ENCODE results near the gene ADM2. TPM values are rescaled to one million over a fixed set of nuclear protein-coding genes. Genes with fewer than 3 reads are reported as not detected.

ADM2 gene
- total RNA-seq, 2 donors from 2014 or later: 0.08 TPM; not detected in 1

DNA sequence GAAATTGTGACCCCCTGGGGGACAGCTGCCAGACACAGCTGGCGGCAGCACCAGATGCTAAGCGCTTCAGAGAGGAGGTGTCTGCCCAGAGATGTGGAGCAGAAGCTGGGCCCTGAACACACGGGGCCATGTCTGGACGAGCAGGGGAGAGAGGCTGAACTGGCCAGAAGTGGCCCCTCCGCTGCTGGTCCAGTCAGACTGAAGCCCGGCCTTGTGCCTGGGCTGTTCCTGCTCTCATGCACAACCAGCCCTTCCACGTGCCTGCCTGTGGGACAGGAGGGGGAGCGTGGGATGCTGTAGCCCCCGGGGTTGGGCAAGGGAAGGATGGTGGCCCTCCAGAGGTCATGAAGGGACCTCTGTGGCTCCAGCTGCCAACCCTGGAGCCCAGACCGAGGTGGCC lies 1.8 kb downstream of the ADM2 start:
- H3K4me3 ChIP-seq: no peak overlapping the region
- TF ChIP-seq CTCF (IDR thresholded peaks at IDR 0.05): no peak
- peaks cover 12 to 23% of the 10 kb centered on the region in 2 donors for H3K27me3 ChIP-seq
- no peak for DNase-seq (ENCODE audit: low spot score)
- H3K36me3 ChIP-seq: no peaks in the 10 kb centered on the region
- H3K27ac ChIP-seq: no peak overlapping the region
- no peaks in the 10 kb centered on the region for H3K9me3 ChIP-seq
- H3K4me1 ChIP-seq: peaks cover 0 to 14% of the 10 kb centered on the region in 2 donors

- peaks cover 12 to 23% of the 10 kb centered on the region in 2 donors for H3K27me3 ChIP-seq
- no peaks in the 10 kb centered on the region for H3K9me3 ChIP-seq
- no peak overlapping the region for H3K27ac ChIP-seq
- no peak for DNase-seq (ENCODE audit: low spot score)
- H3K4me1 ChIP-seq: peaks cover 0 to 14% of the 10 kb centered on the region in 2 donors
- TF ChIP-seq CTCF (IDR thresholded peaks at IDR 0.05): no peak
- no peak overlapping the region for H3K4me3 ChIP-seq
- no peaks in the 10 kb centered on the region for H3K36me3 ChIP-seq
Observed at GRCh38 chr22:50483556-50483955, 2.2 kb downstream of the ADM2 start.

DNA sequence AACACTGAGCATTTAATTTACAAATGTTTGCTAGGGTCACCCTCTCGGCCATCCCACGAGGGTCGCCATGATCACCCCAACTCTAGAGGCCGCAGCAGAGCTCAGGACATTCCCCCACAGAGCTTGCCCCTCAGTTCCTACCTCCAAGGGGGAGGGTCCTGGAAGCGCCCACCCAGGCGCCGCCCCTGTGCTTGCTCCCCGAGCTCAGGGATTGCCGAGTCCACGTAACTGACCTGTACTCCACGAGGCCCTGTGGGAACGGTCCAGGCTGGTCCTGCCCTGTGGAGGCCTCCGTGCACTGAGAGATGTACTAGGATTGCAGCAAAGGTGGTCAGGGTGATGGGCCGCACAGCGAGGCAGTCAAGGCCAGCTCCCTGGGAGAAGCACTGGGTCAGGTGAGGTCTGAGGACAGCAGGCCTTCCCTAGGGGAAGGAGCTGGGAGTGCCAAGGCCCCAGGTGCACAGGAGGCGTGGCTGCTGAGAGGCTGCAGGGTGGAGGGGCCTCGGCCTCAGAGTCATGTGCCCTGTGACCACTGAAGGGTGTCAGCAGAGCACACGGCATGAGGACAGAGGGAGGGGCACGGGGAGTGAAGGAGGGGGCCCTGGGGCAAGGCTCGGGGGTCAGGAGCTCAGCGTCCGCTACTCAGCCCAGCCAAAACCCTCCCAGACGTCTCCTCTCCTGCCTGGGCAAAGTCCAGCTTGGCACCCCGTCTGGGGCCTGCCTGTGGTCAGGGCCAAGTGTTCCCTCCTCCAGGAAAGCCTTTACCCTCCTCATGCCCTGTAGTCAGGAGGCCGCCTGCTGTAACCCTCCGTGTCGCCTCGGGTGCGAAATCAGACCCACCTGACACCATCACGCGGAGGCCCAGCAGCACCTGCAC lies 2.9 kb downstream of the ADM2 start:
- TF ChIP-seq CTCF (IDR thresholded peaks at IDR 0.05): no peak
- Histone ChIP-seq H3K9me3 (no peaks in the 10 kb centered on the region), H3K4me1 (peaks cover 0 to 14% of the 10 kb centered on the region in 2 donors), H3K27me3 (peaks cover 12 to 23% of the 10 kb centered on the region in 2 donors), H3K27ac (no peak overlapping the region), H3K4me3 (no peak overlapping the region), H3K36me3 (no peaks in the 10 kb centered on the region)
- no peak for DNase-seq (ENCODE audit: low spot score)

GRCh38 chr22:50485221-50486131 lies 4.1 kb downstream of the ADM2 start:
- H3K27ac ChIP-seq: no peak overlapping the region
- TF ChIP-seq CTCF (IDR thresholded peaks at IDR 0.05): no peak
- no peaks in the 10 kb centered on the region for H3K9me3 ChIP-seq
- peaks cover 12 to 23% of the 10 kb centered on the region in 2 donors for H3K27me3 ChIP-seq
- H3K36me3 ChIP-seq: no peaks in the 10 kb centered on the region
- DNase-seq (ENCODE audit: low spot score): no peak
- H3K4me3 ChIP-seq: no peak overlapping the region
- peaks cover 0 to 14% of the 10 kb centered on the region in 2 donors for H3K4me1 ChIP-seq

GRCh38 chr22:50486561-50487289 lies 5.4 kb downstream of the ADM2 start, which contains the start of gene MIOX:
MIOX (plus strand) TSS chr22:50486859; CDS start chr22:50486898, 39 bp downstream.
- H3K27ac ChIP-seq: no peak within 1 kb of the TSS
- no peaks in the 10 kb centered on the region for H3K36me3 ChIP-seq
- no peak for DNase-seq (ENCODE audit: low spot score)
- H3K4me1 ChIP-seq: peaks cover 0 to 5% of the 10 kb centered on the region in 2 donors
- peaks cover 6 to 13% of the 10 kb centered on the region in 2 donors for H3K27me3 ChIP-seq
- TF ChIP-seq CTCF (IDR thresholded peaks at IDR 0.05): no peak
- no peak within 1 kb of the TSS for H3K4me3 ChIP-seq
- no peaks in the 10 kb centered on the region for H3K9me3 ChIP-seq

All from right atrium auricular region (tissue), 2 donors.